Measurements from ENCODE around the gene LARP7.

- TF ChIP-seq, protein P1, sequence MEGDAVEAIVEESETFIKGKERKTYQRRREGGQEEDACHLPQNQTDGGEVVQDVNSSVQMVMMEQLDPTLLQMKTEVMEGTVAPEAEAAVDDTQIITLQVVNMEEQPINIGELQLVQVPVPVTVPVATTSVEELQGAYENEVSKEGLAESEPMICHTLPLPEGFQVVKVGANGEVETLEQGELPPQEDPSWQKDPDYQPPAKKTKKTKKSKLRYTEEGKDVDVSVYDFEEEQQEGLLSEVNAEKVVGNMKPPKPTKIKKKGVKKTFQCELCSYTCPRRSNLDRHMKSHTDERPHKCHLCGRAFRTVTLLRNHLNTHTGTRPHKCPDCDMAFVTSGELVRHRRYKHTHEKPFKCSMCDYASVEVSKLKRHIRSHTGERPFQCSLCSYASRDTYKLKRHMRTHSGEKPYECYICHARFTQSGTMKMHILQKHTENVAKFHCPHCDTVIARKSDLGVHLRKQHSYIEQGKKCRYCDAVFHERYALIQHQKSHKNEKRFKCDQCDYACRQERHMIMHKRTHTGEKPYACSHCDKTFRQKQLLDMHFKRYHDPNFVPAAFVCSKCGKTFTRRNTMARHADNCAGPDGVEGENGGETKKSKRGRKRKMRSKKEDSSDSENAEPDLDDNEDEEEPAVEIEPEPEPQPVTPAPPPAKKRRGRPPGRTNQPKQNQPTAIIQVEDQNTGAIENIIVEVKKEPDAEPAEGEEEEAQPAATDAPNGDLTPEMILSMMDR (IDR thresholded peaks at IDR 0.05; ENCODE audit: low read length), result no peak
- TF ChIP-seq EZH2 (IDR thresholded peaks at IDR 0.05; ENCODE audit: borderline replicate concordance, low read length), result no peak
These were observed 44.2 kb upstream of the LARP7 start for GRCh38 chr4:112592717-112593116.

All from OCI-LY1 (cell line).